ENCODE results near the gene TCF7L2. TPM values are rescaled to one million over a fixed set of nuclear protein-coding genes. Genes with fewer than 3 reads are reported as not detected.

TCF7L2 gene
- polyA plus RNA-seq, 1 experiment = 6.3 TPM

DNA sequence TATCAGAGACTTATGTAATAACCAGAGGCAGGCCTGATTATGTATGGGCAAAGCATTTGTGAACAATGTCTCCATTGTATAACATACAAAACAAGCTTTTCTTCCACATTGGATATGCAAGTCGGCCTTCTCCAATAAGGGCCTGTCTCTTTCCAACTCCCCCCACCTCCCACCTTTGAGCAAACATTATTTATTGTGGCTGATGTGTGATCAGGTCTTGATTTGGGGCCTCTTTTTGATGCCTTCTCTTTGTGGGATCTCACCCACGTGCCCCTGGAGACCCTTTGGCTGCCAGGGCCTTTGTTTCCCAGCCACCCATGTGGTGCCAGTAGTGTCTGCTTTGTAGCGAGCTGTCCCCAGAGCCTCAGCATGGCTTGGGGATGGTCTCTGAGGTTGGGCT is 53.0 kb downstream of the TCF7L2 start:
- H3K4me3 ChIP-seq (ENCODE audit: low read depth, low read length) = no peak overlapping the region
- CTCF ChIA-PET = no interaction called here
- DNase-seq (ENCODE audit: low read depth, low spot score) = no peak
- H3K27me3 ChIP-seq (ENCODE audit: control insufficient read depth, insufficient read depth, low read length) = no peaks in the 10 kb centered on the region
- POLR2A ChIA-PET = no interaction called here
- TF ChIP-seq, protein P1, sequence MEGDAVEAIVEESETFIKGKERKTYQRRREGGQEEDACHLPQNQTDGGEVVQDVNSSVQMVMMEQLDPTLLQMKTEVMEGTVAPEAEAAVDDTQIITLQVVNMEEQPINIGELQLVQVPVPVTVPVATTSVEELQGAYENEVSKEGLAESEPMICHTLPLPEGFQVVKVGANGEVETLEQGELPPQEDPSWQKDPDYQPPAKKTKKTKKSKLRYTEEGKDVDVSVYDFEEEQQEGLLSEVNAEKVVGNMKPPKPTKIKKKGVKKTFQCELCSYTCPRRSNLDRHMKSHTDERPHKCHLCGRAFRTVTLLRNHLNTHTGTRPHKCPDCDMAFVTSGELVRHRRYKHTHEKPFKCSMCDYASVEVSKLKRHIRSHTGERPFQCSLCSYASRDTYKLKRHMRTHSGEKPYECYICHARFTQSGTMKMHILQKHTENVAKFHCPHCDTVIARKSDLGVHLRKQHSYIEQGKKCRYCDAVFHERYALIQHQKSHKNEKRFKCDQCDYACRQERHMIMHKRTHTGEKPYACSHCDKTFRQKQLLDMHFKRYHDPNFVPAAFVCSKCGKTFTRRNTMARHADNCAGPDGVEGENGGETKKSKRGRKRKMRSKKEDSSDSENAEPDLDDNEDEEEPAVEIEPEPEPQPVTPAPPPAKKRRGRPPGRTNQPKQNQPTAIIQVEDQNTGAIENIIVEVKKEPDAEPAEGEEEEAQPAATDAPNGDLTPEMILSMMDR (IDR thresholded peaks at IDR 0.05; ENCODE audit: low read depth, low read length) = no peak
- no peak overlapping the region for H3K27ac ChIP-seq (ENCODE audit: low read depth, low read length)
- no peaks in the 10 kb centered on the region for H3K9me3 ChIP-seq (ENCODE audit: control insufficient read depth, insufficient read depth, low read length)

DNA sequence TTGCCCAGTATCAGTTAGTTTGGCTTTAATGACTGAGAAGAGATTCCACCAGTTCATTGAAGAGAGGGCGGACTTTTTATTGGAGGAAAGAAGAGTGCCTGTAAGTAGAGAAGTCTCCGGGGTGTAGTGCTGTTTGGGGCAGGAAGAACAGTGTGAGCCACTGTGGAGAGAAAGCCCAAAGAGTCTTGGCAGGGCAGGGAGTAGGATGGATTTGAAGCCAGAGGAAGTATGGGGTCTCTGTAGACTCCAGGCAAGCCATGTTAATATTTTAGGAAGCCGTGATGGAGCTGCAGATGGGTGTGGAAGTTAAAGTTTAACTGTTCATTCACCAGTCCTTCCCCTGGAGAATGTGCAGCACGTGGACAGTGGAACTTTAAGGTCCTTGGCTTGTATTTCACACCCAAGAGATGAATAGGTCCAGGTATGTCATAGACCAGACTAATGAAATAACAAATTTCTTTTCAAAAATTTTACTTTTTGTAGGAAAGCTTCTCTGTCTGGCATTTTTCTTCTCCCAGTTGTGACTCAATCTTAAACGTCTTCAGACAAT is 54.1 kb downstream of the TCF7L2 start:
- ChIA-PET CTCF (no interaction called here), POLR2A (no interaction called here)
- no peak overlapping the region for H3K4me3 ChIP-seq (ENCODE audit: low read depth, low read length)
- no peak overlapping the region for H3K27ac ChIP-seq (ENCODE audit: low read depth, low read length)
- no peak for DNase-seq (ENCODE audit: low read depth, low spot score)
- H3K27me3 ChIP-seq (ENCODE audit: control insufficient read depth, insufficient read depth, low read length) = no peaks in the 10 kb centered on the region
- TF ChIP-seq, protein P1 (IDR thresholded peaks at IDR 0.05; ENCODE audit: low read depth, low read length) = no peak
- H3K9me3 ChIP-seq (ENCODE audit: control insufficient read depth, insufficient read depth, low read length) = no peaks in the 10 kb centered on the region

DNA sequence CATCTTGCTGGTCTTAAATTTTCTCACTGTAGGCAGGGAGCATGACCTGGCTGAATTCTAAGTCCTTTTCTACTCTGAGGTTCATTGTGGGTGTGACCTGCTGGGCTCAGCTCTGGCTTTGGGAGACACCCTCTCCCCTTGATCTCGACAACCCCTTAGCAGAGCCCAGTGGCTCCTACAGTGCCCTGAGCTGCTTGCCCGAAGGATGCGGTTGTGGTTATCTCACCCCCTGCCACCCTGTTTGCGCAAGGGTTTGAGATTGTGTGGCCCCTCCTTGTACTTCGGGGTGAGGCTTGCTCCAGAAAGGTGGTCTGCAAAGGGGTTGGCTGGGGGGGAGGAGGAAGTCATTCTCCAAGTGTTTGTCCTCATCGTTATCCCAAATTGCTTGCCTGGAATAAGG is 55.3 kb downstream of the TCF7L2 start:
- POLR2A ChIA-PET = no interaction called here
- Histone ChIP-seq H3K9me3 (ENCODE audit: control insufficient read depth, insufficient read depth, low read length) (no peaks in the 10 kb centered on the region), H3K27me3 (ENCODE audit: control insufficient read depth, insufficient read depth, low read length) (no peaks in the 10 kb centered on the region), H3K4me3 (ENCODE audit: low read depth, low read length) (no peak overlapping the region), H3K27ac (ENCODE audit: low read depth, low read length) (no peak overlapping the region)
- no peak for DNase-seq (ENCODE audit: low read depth, low spot score)
- TF ChIP-seq, protein P1 (IDR thresholded peaks at IDR 0.05; ENCODE audit: low read depth, low read length) = no peak
- CTCF ChIA-PET = no interaction called here

DNA sequence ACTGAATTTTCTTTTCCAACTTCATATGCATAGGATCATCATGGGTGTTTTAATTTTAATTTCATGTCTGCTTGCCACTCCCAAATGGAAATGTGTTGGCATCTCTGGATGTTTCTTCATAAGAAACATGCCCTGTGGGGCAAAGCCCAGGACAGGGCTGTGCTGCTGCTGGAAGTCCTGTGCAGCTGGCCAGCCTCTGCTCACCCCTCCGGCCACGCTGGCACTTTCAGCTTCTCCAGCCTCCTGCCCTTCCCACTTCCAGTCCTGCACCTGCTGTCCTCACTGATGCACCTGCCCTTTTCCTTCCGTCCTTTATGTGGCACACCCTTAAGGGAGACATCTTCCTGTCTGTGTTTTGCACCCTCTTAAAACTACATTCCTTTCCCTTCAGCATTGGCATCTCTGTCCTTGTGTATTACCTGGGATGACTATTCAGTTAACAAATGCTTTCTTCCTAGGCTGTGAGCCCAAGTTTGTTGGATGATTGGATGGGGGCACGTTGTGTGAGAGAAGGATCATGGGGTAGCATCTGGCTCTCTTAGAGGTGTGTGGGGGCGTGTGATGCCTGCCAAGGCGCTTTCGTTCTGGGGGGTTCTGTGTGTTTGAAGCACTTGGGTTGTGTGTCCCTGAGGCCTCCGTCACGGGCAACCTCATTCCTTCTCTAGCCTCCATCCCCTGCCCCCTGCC is 56.8 kb downstream of the TCF7L2 start:
- no peaks in the 10 kb centered on the region for H3K9me3 ChIP-seq (ENCODE audit: control insufficient read depth, insufficient read depth, low read length)
- POLR2A ChIA-PET = no interaction called here
- H3K4me3 ChIP-seq (ENCODE audit: low read depth, low read length) = no peak overlapping the region
- no peak overlapping the region for H3K27ac ChIP-seq (ENCODE audit: low read depth, low read length)
- no peak for DNase-seq (ENCODE audit: low read depth, low spot score)
- H3K27me3 ChIP-seq (ENCODE audit: control insufficient read depth, insufficient read depth, low read length) = no peaks in the 10 kb centered on the region
- TF ChIP-seq, protein P1 (IDR thresholded peaks at IDR 0.05; ENCODE audit: low read depth, low read length) = no peak
- CTCF ChIA-PET = interaction anchor here (0.6 to 0.9 kb wide), 2 partner anchors 20 to 378 kb away, joined by 3 read pairs; no protein-coding TSS in a partner anchor

DNA sequence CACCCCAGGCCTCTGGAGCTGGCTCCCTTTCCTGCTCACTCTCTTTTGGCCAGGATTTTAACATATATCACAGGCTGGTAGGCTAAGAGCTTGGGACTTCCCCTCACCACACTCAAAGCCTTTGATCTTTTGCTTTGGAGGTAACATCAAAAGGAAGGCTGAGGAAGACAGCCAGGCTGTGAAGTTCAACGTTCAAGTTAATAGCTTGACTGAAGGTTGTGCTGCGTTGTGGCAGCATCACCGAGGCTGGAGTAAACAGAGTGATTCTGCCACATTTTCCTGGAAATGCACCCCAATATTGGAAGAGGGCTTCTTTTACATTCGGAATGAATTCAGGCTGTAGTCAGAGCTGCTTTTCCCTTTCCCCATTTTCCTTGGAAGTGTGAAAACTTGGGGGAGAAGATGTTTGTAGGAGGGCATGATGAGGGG is 57.3 kb downstream of the TCF7L2 start:
- no peak overlapping the region for H3K27ac ChIP-seq (ENCODE audit: low read depth, low read length)
- TF ChIP-seq, protein P1 (IDR thresholded peaks at IDR 0.05; ENCODE audit: low read depth, low read length) = no peak
- H3K4me3 ChIP-seq (ENCODE audit: low read depth, low read length) = no peak overlapping the region
- no peaks in the 10 kb centered on the region for H3K9me3 ChIP-seq (ENCODE audit: control insufficient read depth, insufficient read depth, low read length)
- no peak for DNase-seq (ENCODE audit: low read depth, low spot score)
- ChIA-PET POLR2A (no interaction called here), CTCF (interaction anchor here (0.6 to 0.9 kb wide), 3 partner anchors 20 to 377 kb away, joined by 3 read pairs; no protein-coding TSS in a partner anchor)
- no peaks in the 10 kb centered on the region for H3K27me3 ChIP-seq (ENCODE audit: control insufficient read depth, insufficient read depth, low read length)
